WTC11 (cell line): Measurements from ENCODE around the gene GGCT.
"Not testable (repeated sequence)": the region's sequence is repeated elsewhere in the genome, so short reads cannot be mapped to it uniquely, and the experiment has no call there.

ENCODE experiments used
- CREB1 ChIP-seq: sonication (generic); formaldehyde crosslinking; IDR thresholded peaks from 2 replicates; pipeline ENCODE4 v1.8.0; 2023; ENCODE audit warnings: mild to moderate bottlenecking, missing genetic modification reagents
- TF ChIP-seq, protein P1 (sequence below): fragments of 200-600 bp; IDR thresholded peaks from 2 replicates; pipeline ENCODE4 v1.8.0; 2022; ENCODE audit warnings: antibody characterized with exemption

- not testable (repeated sequence) for TF ChIP-seq CREB1 (CRISPR knock-in tag)
- TF ChIP-seq, protein P1, sequence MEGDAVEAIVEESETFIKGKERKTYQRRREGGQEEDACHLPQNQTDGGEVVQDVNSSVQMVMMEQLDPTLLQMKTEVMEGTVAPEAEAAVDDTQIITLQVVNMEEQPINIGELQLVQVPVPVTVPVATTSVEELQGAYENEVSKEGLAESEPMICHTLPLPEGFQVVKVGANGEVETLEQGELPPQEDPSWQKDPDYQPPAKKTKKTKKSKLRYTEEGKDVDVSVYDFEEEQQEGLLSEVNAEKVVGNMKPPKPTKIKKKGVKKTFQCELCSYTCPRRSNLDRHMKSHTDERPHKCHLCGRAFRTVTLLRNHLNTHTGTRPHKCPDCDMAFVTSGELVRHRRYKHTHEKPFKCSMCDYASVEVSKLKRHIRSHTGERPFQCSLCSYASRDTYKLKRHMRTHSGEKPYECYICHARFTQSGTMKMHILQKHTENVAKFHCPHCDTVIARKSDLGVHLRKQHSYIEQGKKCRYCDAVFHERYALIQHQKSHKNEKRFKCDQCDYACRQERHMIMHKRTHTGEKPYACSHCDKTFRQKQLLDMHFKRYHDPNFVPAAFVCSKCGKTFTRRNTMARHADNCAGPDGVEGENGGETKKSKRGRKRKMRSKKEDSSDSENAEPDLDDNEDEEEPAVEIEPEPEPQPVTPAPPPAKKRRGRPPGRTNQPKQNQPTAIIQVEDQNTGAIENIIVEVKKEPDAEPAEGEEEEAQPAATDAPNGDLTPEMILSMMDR, result not testable (repeated sequence)
Observed at GRCh38 chr7:30509171-30509857, 4.7 kb upstream of the GGCT start.
